GM19397 (cell line): ENCODE results near the gene BCL6.

Experiments used
- ATAC-seq: cut with Tn5 transposase; IDR thresholded peaks from one replicate; pipeline ENCODE4 v1.9.1; 2021; ENCODE audit warnings: mild to moderate bottlenecking, moderate library complexity; ENCODE audit not compliant: unreplicated experiment

Gene BCL6

DNA sequence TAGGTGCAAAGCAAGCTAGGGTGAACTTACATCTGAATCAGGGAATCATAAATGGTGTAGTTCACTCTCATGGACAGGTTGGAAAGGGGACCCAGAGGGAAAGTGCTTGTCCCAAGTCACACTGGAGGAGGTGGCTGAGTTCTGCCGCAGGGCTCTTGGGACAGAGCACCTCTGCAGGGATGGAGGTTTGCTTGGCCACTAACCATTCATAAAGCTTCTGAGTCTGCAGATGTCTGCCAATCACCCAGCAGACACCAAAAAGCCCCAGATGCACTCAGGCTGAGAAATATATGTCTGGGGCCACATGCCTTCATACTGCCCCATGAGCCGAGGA, 25.0 kb downstream of the BCL6 start:
- no peak for ATAC-seq

DNA sequence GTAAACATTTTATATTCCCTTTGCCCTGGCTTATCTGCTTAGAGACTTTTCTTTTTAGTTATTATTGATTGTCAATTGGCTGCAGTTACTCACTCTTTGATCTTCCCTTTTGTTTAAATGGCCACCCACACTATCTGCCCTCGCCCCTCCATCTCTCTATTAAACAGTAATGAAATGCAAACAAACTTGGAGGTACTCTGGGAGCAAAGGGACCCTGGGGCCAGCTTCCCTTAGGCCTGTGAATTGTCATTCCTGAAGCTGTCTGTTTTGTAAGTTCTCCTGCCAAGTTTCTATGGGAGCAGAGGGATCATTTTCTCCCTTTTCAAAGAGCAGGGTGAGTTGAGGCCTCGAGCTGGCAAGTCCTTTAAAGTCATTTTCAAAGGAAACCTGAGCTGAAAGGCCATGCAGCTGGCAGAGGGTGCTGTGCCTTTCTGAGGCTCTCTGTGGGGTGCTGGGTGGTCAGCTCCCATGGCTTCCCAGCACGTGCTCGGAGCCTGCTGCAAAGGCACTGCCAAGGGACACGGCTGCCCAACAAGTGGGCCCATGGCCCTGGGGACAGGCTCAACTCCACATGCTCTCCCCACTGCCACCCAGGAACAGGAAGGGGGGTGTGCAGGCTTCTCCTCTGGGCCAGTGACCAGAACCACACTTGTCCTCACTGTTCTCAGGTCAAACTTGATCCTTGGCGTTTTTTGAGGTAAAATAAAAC, 25.5 kb downstream of the BCL6 start:
- ATAC-seq: no peak

DNA sequence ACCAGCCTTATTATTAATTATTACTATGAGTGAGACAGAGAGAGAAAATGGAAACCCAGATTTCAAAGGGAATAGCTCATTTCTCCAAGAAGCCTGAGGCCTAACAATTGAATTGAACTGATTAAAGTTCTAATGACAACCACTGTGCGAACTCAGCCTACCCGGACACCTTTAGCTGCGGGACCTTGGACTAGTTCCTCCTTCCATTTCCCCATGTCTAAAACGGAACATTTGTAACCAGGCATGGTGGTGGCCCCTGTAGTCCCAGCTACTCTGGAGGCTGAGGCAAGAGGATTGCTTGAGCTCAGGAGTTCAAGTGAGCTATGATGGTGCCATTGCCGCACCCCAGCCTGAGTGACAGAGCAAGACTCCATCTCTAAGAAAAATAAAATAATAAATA, 26.5 kb downstream of the BCL6 start:
- no peak for ATAC-seq

GRCh38 chr3:187717572-187717971, 27.7 kb downstream of the BCL6 start:
- no peak for ATAC-seq

DNA sequence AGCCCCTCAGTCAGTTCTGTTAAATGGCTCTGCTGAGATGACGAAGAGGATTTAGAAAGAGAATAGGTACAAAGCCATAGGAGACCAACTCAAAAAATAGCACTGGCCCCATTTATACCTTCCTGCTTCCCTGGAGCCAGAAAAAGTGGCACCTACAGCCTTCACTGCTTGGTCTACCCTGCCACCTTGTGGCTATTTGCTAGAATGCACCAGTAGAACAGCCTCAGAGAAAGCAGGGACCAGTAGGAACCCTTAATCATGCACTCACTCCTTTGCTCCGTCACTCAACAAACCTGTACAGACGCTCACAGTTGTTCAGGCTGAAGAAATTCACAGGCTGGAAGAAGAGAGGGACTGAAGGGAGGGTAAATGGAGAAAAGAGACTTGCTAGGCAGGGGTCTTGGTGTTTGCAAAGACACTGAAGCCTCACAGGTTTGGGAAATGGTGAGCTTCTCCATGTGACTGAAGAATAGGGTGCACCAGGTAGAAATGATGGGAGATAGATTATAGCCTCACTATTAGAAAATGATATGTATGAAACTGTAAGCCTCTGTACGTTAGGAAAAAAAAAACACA, 30.8 kb downstream of the BCL6 start:
- peak; percentile 79 for ATAC-seq

DNA sequence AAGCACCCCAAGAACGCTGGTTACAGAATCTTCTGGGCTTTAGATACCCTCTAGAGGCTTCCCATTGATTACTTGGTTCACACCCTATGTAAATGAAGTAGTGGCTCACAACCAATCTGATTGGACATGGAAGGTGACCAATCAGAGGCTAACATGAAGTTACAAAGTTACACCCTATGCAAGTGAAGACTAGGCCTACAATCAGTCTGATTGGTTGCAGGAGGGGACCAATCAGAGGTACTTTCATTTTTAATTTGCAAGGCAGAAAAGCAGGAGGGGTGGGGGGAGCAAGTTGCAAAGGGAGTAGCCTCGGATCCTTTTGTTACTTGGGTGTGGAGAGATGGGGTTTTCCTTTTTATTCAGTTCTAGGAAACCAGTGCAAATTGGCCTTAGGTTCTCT, 31.8 kb downstream of the BCL6 start:
- ATAC-seq: no peak

DNA sequence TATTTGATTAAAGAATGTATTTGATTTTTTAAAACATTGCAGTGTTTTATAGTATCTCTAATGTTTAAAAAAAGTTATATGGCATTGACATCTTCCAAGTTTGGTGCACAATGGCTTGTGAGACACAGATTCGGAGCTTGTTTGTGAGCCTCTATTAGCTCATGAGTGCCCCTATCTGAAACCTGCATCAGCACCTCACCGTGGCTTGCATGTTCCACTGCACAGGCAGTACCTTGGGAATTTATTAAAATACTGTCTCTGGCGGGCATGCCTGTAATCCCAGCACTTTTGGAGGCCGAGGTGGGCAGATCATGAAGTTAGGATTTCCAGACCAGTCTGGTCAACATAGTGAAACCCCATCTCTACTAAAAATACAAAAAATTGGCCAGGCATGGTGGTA, 36.1 kb downstream of the BCL6 start:
- ATAC-seq: no peak

DNA sequence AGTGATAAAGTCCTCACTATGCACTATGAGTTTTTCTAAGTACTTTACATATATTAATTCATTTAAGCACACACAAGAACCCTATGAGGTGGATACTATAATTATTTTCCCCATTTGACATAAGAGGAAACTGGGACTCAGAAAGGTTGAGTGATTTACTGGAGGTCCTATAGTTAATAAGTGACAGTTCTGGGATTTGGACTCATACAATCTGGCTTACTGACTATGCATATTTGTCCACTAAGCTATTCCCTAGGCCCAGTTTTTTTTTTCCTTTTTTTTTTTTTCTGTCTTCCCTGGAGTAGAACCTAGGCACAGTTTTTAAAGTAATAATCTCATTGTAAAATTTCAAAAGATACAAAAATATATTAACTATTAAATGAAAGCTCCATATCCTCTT, 36.6 kb downstream of the BCL6 start:
- ATAC-seq: no peak

- no peak for ATAC-seq
Measured at GRCh38 chr3:187706971-187707370, 38.3 kb downstream of the BCL6 start.

- no peak for ATAC-seq
Measured at GRCh38 chr3:187705164-187705563, 40.1 kb downstream of the BCL6 start.

- ATAC-seq: no peak
Measured at GRCh38 chr3:187702507-187703033, 42.7 kb downstream of the BCL6 start, which contains the start of gene RTP2. Gene RTP2, minus strand, starts transcription at chr3:187702557. Its CDS starts 429 bp downstream, at chr3:187702128.

GRCh38 chr3:187700249-187700648, 45.0 kb downstream of the BCL6 start:
- no peak for ATAC-seq

DNA sequence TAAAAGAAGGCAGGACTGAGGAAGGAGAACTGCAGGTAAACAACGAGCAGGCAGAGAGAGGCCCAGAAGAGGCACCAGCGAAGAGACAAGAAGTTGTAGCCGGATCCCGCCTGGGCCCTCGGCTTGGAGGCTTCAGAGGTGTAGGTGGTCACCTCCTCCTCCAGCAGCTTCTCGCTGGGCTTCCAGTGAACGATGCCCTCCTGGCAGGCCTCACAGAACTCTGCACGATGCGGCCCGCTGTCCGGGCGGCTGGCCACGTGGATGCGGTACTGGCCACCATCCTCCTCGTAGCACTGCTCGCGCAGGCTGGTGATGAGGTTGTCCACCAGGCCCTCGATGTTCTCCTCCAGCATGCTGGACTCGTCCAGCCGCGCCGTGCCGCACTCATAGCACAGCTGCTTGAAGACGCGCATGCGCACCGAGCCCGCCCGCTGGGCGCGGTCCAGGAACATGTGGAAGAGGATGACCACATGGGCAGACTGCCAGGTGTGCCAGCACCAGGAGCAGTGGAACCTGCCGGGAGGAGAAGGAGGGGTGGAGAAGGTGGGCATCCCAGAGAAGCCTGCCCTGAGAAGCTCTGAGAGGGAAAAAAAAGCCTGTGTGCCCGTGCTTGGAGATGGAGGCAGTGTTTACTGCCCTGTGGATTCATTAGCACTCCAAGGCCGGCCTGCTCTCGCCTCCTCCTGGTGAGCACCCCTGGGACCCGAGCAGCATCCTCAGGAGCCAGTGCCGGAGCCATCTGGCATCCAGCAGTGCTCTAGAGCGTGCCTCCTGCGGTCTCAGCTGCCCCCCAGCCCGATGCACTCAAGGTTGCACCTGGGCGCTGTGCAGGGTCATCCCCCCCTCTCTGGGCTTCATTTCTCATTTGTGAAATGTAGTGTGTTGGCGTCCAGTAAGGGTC, 46.5 kb downstream of the BCL6 start:
- no peak for ATAC-seq

GRCh38 chr3:187696021-187696420, 49.2 kb downstream of the BCL6 start:
- ATAC-seq: no peak

DNA sequence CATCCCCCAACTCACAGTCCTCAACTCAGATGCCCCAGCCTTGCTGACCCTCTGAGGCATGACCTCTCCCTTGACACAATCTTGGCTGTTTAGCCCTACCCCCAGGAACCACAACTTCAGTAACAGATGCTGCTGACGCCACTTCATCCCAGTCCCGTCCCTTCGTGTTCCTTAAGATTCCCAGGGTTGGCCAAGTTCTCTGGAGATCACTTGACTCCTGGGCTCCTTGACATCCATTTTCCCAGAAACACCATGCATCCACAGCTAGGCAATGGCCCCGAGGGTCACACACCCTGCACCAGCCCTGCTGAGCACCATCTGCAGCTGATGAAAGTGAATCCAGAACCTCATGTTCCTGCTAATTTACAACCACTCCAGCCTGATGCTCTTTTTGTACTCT, 49.8 kb downstream of the BCL6 start:
- no peak for ATAC-seq

DNA sequence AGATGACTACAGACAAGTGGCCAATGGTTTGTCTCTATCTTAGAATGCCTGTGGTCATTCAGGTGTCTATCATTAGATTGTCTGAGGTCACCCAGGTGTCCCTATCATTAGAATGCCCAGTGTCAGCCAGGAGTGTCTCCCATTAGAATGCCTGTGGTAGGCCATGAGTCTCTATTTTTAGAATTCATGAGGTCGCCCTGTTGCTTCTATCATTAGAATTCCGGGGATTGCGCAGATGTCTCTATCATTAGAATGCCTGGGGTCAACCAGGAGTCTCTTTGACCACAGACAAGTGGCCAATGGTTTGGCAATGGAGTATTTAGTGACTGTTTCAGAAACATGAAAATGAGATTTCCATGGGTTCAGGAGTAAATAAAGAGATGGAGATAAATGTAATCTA, 50.5 kb downstream of the BCL6 start:
- ATAC-seq: no peak

- ATAC-seq: no peak
Measured at GRCh38 chr3:187693431-187693830, 51.8 kb downstream of the BCL6 start.

DNA sequence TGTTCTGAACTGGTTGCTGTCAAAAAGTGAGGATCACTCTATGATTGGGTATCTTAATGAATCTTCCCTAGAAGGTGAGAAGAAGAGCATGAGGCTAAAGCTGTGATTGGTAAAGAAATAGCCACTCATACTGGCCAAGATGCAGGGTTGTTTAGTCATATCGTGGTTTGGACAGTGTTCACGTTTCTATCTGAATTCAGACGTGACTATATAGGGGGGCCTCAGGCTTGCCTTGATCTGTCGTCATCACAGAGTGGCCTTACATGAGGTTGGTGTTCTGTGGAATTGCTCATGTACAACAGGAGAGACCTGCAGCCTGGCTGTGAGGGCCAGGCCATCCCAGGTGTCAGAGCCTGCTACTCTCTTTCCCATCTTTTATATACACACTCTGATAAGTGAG, 55.3 kb downstream of the BCL6 start:
- no peak for ATAC-seq

DNA sequence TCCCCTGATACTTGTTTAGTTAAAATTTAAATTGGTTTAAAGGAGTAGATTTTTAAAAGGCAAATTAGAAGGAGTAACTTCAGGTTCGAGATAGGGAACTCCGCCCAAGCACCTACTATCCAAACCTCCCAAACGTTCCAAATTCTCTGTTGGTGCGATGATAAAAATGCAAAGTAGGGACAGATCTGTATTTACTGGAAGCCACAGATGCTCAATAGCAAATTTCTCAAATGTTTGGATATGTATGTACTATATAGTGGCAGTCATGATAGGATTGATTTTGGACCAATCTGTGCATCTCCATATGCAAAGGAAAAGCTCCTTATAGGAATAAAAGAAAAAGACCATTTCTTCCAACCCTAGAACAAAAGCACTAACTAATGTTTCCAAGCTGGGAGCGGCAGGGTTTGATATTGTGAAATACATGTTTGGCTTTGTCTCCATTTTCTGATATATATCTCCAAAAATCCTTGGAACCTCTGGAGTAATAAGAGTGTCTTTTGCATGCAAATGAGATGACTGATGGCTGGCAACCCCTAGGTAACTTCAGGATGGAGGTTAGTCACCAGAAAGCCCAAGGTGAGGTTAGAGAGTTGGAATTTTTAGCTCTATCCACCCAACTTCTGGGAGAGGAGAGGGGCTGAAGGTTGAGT, 58.5 kb downstream of the BCL6 start:
- ATAC-seq: no peak

- ATAC-seq: no peak
Measured at GRCh38 chr3:187685948-187686347, 59.3 kb downstream of the BCL6 start.

GRCh38 chr3:187684880-187685279, 60.4 kb downstream of the BCL6 start:
- ATAC-seq: no peak
